GM21825 (cell line): ENCODE results near the gene ZBTB7A.
"Not testable (repeated sequence)": the region's sequence is repeated elsewhere in the genome, so short reads cannot be mapped to it uniquely, and the experiment has no call there.

Source experiments
- ATAC-seq: cut with Tn5 transposase; IDR thresholded peaks from one replicate; pipeline ENCODE4 v1.9.1; 2021; ENCODE audit warnings: mild to moderate bottlenecking, moderate library complexity; ENCODE audit not compliant: unreplicated experiment

Gene ZBTB7A

GRCh38 chr19:4018775-4019504 lies 47.8 kb downstream of the ZBTB7A start:
- no peak for ATAC-seq

DNA sequence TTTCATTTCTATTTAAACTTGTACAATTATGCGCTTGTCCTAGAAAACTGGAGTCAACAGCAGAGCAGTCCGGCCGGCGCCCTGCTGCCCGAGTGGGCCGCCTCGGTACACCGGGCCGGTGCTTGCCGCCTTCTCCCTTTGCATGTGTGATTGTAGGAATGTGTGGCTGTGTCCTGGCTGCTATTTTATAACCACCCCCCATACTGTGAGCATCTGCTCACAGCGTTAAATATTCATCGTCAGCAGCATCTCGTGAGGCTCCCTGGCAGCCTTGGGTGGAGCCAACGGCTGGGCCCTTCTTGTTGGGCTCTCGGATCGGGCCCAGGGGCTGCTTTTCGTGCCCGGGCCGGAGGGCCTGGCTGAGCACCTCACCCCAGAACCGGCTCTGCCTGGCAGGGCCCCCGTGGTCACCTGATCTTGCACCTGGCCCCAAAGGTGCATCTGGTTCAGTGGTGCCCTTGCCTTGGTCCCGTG lies 48.5 kb downstream of the ZBTB7A start:
- ATAC-seq = no peak

- ATAC-seq = no peak
Measured at GRCh38 chr19:4016903-4017638, 49.6 kb downstream of the ZBTB7A start.

- no peak for ATAC-seq
Measured at GRCh38 chr19:4016486-4016885, 50.2 kb downstream of the ZBTB7A start.

GRCh38 chr19:4015705-4016402 lies 50.8 kb downstream of the ZBTB7A start:
- no peak for ATAC-seq

DNA sequence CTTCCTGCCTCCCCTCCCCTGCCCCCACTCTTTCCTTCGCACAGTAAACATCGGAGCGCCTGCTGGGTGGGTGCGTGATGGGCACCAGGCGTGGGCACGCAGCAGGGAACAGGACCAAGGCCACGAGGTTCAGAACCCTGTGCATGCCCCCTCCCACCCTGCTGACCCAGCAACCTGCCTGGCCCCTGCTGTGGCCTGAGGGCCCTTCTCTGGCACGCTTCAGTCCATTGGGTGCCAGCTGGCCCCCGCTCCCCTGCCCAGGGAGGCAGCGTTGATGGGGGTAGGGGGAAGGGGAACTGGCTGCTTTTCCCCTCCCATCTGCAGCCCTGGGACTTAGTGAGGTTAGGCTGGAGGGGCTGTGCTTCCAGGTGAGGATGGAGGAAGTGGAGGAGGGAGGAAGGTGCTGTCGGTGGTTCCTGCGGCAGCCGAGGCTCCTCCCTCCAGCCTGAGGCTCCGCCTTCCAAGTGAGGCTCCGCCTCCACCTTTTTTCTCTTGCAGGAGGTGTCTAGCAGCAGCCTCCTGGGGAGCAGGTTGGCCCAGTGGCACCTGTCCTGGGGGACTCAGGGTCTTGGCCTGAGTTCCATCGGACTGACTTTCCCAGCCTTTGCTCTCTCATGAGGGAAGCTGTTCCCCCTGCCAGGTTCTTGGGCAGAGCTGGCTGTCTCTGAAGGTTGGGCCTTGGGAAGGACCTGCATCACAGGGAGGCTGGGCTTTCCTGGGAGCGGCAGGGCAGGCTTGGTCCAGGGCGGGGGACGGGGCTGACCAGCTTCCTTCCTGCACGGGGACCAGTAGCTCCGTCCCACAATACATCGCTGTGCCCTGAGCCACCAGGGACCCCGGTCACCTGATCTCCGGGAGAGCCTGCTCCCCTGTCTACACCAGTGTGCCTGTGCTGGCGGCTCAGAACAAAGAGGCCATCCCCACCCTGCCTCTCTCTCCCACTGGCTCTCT lies 51.9 kb downstream of the ZBTB7A start:
- no peak for ATAC-seq

DNA sequence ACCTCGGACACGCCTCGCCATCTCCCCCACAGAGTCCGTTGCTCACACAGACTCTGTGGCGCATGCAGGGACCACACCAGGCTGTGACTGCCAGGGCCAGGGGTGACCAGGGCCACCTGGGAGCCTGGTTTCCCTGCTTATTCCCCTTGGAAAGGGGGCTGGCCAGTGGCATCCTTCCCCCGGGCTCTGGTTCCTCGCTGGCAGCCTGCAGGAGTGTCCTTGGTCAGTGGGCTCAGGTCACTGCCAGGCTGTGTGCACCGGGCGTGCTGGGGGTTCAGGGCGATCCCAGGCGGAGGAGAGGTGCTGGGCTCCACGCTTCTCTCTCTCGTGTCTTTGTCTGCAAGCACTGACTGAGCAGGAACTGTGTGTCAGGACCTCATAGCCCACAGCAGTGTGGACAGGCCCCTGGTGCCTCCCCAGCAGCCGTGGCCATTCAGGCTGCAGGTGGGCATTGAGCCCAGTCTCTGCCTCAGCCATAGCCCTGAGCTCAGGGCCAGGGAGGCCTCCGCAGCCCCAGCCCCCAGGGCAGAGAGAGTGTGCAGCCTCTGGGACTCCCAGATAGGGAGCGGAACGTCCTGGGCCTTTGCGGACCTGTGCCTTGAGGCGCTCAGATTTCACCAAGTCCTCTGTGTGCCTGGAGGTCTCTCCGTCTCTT lies 52.7 kb downstream of the ZBTB7A start:
- no peak for ATAC-seq

- no peak for ATAC-seq
Measured at GRCh38 chr19:4012975-4013634, 53.6 kb downstream of the ZBTB7A start.

GRCh38 chr19:4012092-4012974 lies 54.4 kb downstream of the ZBTB7A start:
- no peak for ATAC-seq

DNA sequence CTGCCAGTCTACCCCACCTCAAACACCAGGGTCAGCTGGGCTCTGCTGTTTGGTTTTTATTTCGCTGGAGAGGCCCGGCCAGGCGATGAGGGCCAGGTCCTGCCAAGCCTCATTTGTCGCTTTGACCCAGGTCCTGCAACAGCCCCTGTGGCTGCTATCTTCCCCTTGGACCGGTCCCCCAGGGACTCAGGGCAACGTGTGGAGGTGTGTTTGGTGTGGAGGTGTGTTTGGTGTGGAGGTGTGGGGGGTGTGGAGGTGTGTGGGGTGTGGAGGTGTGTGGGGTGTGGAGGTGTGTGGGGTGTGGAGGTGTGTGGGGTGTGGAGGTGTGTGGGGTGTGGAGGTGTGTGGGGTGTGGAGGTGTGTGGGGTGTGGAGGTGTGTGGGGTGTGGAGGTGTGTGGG lies 55.3 kb downstream of the ZBTB7A start:
- ATAC-seq = not testable (repeated sequence)

- ATAC-seq = no peak
Measured at GRCh38 chr19:4010808-4011110, 55.9 kb downstream of the ZBTB7A start.

GRCh38 chr19:4009990-4010807 lies 56.5 kb downstream of the ZBTB7A start:
- ATAC-seq = no peak

GRCh38 chr19:4007836-4008539 lies 58.7 kb downstream of the ZBTB7A start:
- ATAC-seq = peak; percentile 8

- peak; percentile 72 for ATAC-seq
Measured at GRCh38 chr19:4007021-4007835, 59.5 kb downstream of the ZBTB7A start, which contains the start of gene PIAS4. Gene PIAS4, plus strand, starts transcription at chr19:4007736. Its CDS starts 25 bp downstream, at chr19:4007761.

DNA sequence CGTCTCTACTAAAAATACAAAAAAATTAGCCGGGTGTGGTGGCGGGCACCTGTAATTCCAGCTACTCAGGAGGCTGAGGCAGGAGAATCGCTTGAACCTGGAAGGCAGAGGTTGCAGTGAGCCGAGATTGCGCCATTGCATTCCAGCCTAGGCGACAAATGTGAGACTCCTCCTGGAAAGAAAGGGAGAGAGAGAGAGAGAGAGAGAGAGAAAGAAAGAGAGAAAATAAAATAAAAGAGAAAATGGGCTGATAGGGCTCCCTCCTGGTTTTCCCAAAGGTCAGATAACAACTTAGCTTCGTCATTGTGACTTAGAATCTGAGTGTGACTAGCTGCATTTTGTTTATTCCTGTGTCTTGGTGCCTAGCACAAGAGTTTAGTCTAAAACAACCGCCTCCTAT lies 61.3 kb downstream of the ZBTB7A start:
- not testable (repeated sequence) for ATAC-seq

GRCh38 chr19:4000798-4001197 lies 65.9 kb downstream of the ZBTB7A start:
- ATAC-seq = not testable (repeated sequence)
